Measurements from ENCODE around the gene SULF2.

- no peak for TF ChIP-seq CTCF (IDR thresholded peaks at IDR 0.05)
- no peak for TF ChIP-seq POLR2A (IDR thresholded peaks at IDR 0.05)
These were observed 40.5 kb downstream of the SULF2 start for GRCh38 chr20:47744803-47745202.
